Mononuclear cell (primary cell): ENCODE results near the gene PRSS1. TPM values are rescaled to one million over a fixed set of nuclear protein-coding genes. Genes with fewer than 3 reads are reported as not detected.
"Not testable (repeated sequence)": the region's sequence is repeated elsewhere in the genome, so short reads cannot be mapped to it uniquely, and the experiment has no call there.

Source experiments
- H3K27me3 ChIP-seq: 2 replicates; pipeline ENCODE4 v1.6.0; 2011; ENCODE audit warnings: low read length, control low read depth; ENCODE audit not compliant: insufficient read depth
- H3K4me1 ChIP-seq: 2 replicates; pipeline ENCODE4 v1.5.1; 2011; ENCODE audit warnings: mild to moderate bottlenecking, low read length, control low read depth; ENCODE audit not compliant: insufficient read depth
- H3K4me3 ChIP-seq: 2 replicates; pipeline ENCODE4 v1.5.1; 2011; ENCODE audit warnings: mild to moderate bottlenecking, low read length, moderate library complexity
- H3K9me3 ChIP-seq: 2 replicates; pipeline ENCODE4 v1.5.1; 2011; ENCODE audit warnings: low read depth, mild to moderate bottlenecking, control low read depth, low read length
- total RNA-seq: library from RNA; depleted of rRNA; stranded (reverse); fragments of >200 nt; gene quantifications from one replicate; pipeline ENCODE4 v1.2.3, GENCODE V29; 2012

PRSS1 gene
- total RNA-seq, result 0.73 TPM

GRCh38 chr7:142749218-142749993, at the start of gene PRSS1:
TSS of gene PRSS1 (plus strand) at chr7:142749472. CDS start at chr7:142749485, 13 bp downstream.
- Histone ChIP-seq H3K27me3 (no peaks in the 10 kb centered on the region), H3K4me1 (no peaks in the 10 kb centered on the region), H3K9me3 (no peaks in the 10 kb centered on the region), H3K4me3 (no peak within 1 kb of the TSS)

GRCh38 chr7:142700935-142701334, 48.3 kb upstream of the PRSS1 start:
- H3K27me3 ChIP-seq, H3K9me3 ChIP-seq, H3K4me3 ChIP-seq, H3K4me1 ChIP-seq: not testable (repeated sequence)

- Histone ChIP-seq H3K27me3 (no peaks in the 10 kb centered on the region), H3K9me3 (no peaks in the 10 kb centered on the region), H3K4me1 (no peaks in the 10 kb centered on the region), H3K4me3 (no peak overlapping the region)
Observed at GRCh38 chr7:142703655-142704305, 45.5 kb upstream of the PRSS1 start.

- H3K4me1 ChIP-seq, result peaks cover 23% of the 10 kb centered on the region
- not testable (repeated sequence) for H3K9me3 ChIP-seq
Observed at GRCh38 chr7:142708726-142709125, 40.5 kb upstream of the PRSS1 start.

GRCh38 chr7:142709921-142710320, 39.4 kb upstream of the PRSS1 start:
- no peak overlapping the region for H3K4me3 ChIP-seq
- H3K27me3 ChIP-seq, result no peaks in the 10 kb centered on the region
- H3K9me3 ChIP-seq, result no peaks in the 10 kb centered on the region
- H3K4me1 ChIP-seq, result peaks cover 35% of the 10 kb centered on the region

More at GRCh38 chr7:142708726-142709125, 40.5 kb upstream of the PRSS1 start:
- not testable (repeated sequence) for H3K27me3 ChIP-seq, H3K4me3 ChIP-seq

GRCh38 chr7:142711196-142711595, 38.1 kb upstream of the PRSS1 start:
- H3K4me3 ChIP-seq, result no peak overlapping the region
- H3K4me1 ChIP-seq, result peaks cover 48% of the 10 kb centered on the region
- no peaks in the 10 kb centered on the region for H3K9me3 ChIP-seq

GRCh38 chr7:142711746-142712616, 37.3 kb upstream of the PRSS1 start:
- Histone ChIP-seq H3K27me3 (no peaks in the 10 kb centered on the region), H3K4me1 (peaks cover 55% of the 10 kb centered on the region), H3K9me3 (no peaks in the 10 kb centered on the region), H3K4me3 (peak overlapping the region; percentile 8)

More at GRCh38 chr7:142711196-142711595, 38.1 kb upstream of the PRSS1 start:
- no peaks in the 10 kb centered on the region for H3K27me3 ChIP-seq

GRCh38 chr7:142712617-142712957, 36.7 kb upstream of the PRSS1 start:
- Histone ChIP-seq H3K27me3 (no peaks in the 10 kb centered on the region), H3K9me3 (no peaks in the 10 kb centered on the region), H3K4me1 (peaks cover 61% of the 10 kb centered on the region), H3K4me3 (no peak overlapping the region)

- H3K9me3 ChIP-seq, result no peaks in the 10 kb centered on the region
- H3K27me3 ChIP-seq, result no peaks in the 10 kb centered on the region
- no peak overlapping the region for H3K4me3 ChIP-seq
- peaks cover 67% of the 10 kb centered on the region for H3K4me1 ChIP-seq
Observed at GRCh38 chr7:142714375-142714774, 34.9 kb upstream of the PRSS1 start.

- no peak overlapping the region for H3K4me3 ChIP-seq
- H3K4me1 ChIP-seq, result peaks cover 57% of the 10 kb centered on the region
- H3K27me3 ChIP-seq, result no peaks in the 10 kb centered on the region
- no peaks in the 10 kb centered on the region for H3K9me3 ChIP-seq
Observed at GRCh38 chr7:142716596-142716995, 32.7 kb upstream of the PRSS1 start.

- Histone ChIP-seq H3K4me3 (no peak overlapping the region), H3K4me1 (peaks cover 51% of the 10 kb centered on the region), H3K9me3 (no peaks in the 10 kb centered on the region), H3K27me3 (no peaks in the 10 kb centered on the region)
Observed at GRCh38 chr7:142717453-142717852, 31.8 kb upstream of the PRSS1 start.

- no peaks in the 10 kb centered on the region for H3K9me3 ChIP-seq
- no peaks in the 10 kb centered on the region for H3K27me3 ChIP-seq
- H3K4me1 ChIP-seq, result peaks cover 46% of the 10 kb centered on the region
- no peak overlapping the region for H3K4me3 ChIP-seq
Observed at GRCh38 chr7:142718313-142718712, 31.0 kb upstream of the PRSS1 start.

- Histone ChIP-seq H3K27me3 (no peaks in the 10 kb centered on the region), H3K4me3 (no peak overlapping the region), H3K4me1 (peaks cover 29% of the 10 kb centered on the region), H3K9me3 (no peaks in the 10 kb centered on the region)
Observed at GRCh38 chr7:142720172-142720773, 29.0 kb upstream of the PRSS1 start.

- no peak overlapping the region for H3K4me3 ChIP-seq
- no peaks in the 10 kb centered on the region for H3K9me3 ChIP-seq
- no peaks in the 10 kb centered on the region for H3K27me3 ChIP-seq
- H3K4me1 ChIP-seq, result peaks cover 22% of the 10 kb centered on the region
Observed at GRCh38 chr7:142720986-142721385, 28.3 kb upstream of the PRSS1 start.
